Mesothelial cell of epicardium (in vitro differentiated cells): ENCODE measurements around the gene BMPER. TPM values are rescaled to one million over a fixed set of nuclear protein-coding genes. Genes with fewer than 3 reads are reported as not detected.

Experiments
- DNase-seq, 2 experiments: peaks; one replicate each; pipeline ENCODE4 v3.0.0; 2021; ENCODE audit warnings: low spot score in 2 of 2; ENCODE audit not compliant: unreplicated experiment in 2 of 2
- H3K27ac Mint-ChIP-seq: 2 replicates; pipeline ENCODE4 v1.8.0; 2021; ENCODE audit warnings: mixed read lengths
- H3K27me3 Mint-ChIP-seq: 2 replicates; pipeline ENCODE4 v1.8.0; 2021; ENCODE audit warnings: low read depth, mixed read lengths
- H3K36me3 Mint-ChIP-seq: 2 replicates; pipeline ENCODE4 v1.8.0; 2021; ENCODE audit warnings: mixed read lengths
- H3K4me1 Mint-ChIP-seq: 2 replicates; pipeline ENCODE4 v1.8.0; 2021; ENCODE audit warnings: mixed read lengths
- H3K4me3 Mint-ChIP-seq: 2 replicates; pipeline ENCODE4 v1.8.0; 2021; ENCODE audit warnings: mild to moderate bottlenecking, moderate library complexity, mixed read lengths
- H3K9me3 Mint-ChIP-seq: 2 replicates; pipeline ENCODE4 v1.8.0; 2021; ENCODE audit warnings: mixed read lengths
- CTCF ChIP-seq: fragments of 200-600 bp; sonication (generic); IDR thresholded peaks from one replicate; pipeline ENCODE4 v1.5.0; 2021; ENCODE audit warnings: antibody characterized with exemption; ENCODE audit not compliant: unreplicated experiment
- total RNA-seq: library from RNA; stranded (reverse); gene quantifications from 3 replicates; pipeline ENCODE4 v1.2.1, GENCODE V29; 2021

The BMPER gene
- total RNA-seq, 1 donor from 2014 or later = 1.7 TPM

- H3K36me3 Mint-ChIP-seq = no peaks in the 10 kb centered on the region
- H3K9me3 Mint-ChIP-seq = no peaks in the 10 kb centered on the region
- peaks cover 16% of the 10 kb centered on the region for H3K4me1 Mint-ChIP-seq
- H3K27me3 Mint-ChIP-seq = peaks cover 64% of the 10 kb centered on the region
- TF ChIP-seq CTCF = no peak
- no peak overlapping the region for H3K27ac Mint-ChIP-seq
- H3K4me3 Mint-ChIP-seq = no peak overlapping the region
- DNase-seq = no peak
Measured at GRCh38 chr7:33907625-33908024, 2.3 kb downstream of the BMPER start.

GRCh38 chr7:33909318-33909717 is 4.0 kb downstream of the BMPER start:
- H3K36me3 Mint-ChIP-seq = no peaks in the 10 kb centered on the region
- DNase-seq = no peak
- H3K4me3 Mint-ChIP-seq = no peak overlapping the region
- peaks cover 9% of the 10 kb centered on the region for H3K4me1 Mint-ChIP-seq
- H3K9me3 Mint-ChIP-seq = no peaks in the 10 kb centered on the region
- no peak for TF ChIP-seq CTCF
- no peak overlapping the region for H3K27ac Mint-ChIP-seq
- peaks cover 53% of the 10 kb centered on the region for H3K27me3 Mint-ChIP-seq

- Mint-ChIP-seq H3K36me3 (no peaks in the 10 kb centered on the region), H3K9me3 (no peaks in the 10 kb centered on the region), H3K4me1 (peaks cover 9% of the 10 kb centered on the region), H3K4me3 (no peak overlapping the region), H3K27me3 (peaks cover 51% of the 10 kb centered on the region), H3K27ac (no peak overlapping the region)
- TF ChIP-seq CTCF = no peak
- DNase-seq = no peak
Measured at GRCh38 chr7:33909755-33910154, 4.4 kb downstream of the BMPER start.

- Mint-ChIP-seq H3K36me3 (no peaks in the 10 kb centered on the region), H3K9me3 (no peaks in the 10 kb centered on the region), H3K4me1 (peaks cover 9% of the 10 kb centered on the region), H3K27ac (no peak overlapping the region), H3K27me3 (peaks cover 48% of the 10 kb centered on the region), H3K4me3 (no peak overlapping the region)
- no peak for DNase-seq
- no peak for TF ChIP-seq CTCF
Measured at GRCh38 chr7:33910756-33911155, 5.4 kb downstream of the BMPER start.

GRCh38 chr7:33916357-33917081 is 11.2 kb downstream of the BMPER start:
- peaks cover 14% of the 10 kb centered on the region for H3K27me3 Mint-ChIP-seq
- H3K4me3 Mint-ChIP-seq = no peak overlapping the region
- H3K9me3 Mint-ChIP-seq = no peaks in the 10 kb centered on the region
- H3K36me3 Mint-ChIP-seq = no peaks in the 10 kb centered on the region
- DNase-seq = no peak
- TF ChIP-seq CTCF = no peak
- H3K27ac Mint-ChIP-seq = no peak overlapping the region
- H3K4me1 Mint-ChIP-seq = no peaks in the 10 kb centered on the region
